Measurements from ENCODE around the gene GIGYF2.

The GIGYF2 gene

GRCh38 chr2:232852676-232853075 is 155.5 kb downstream of the GIGYF2 start (continued):
- TF ChIP-seq POU6F1 (CRISPR knock-in tag; IDR thresholded peaks at IDR 0.05; ENCODE audit: borderline replicate concordance, low read depth), result no peak

GRCh38 chr2:232854082-232854481 is 157.0 kb downstream of the GIGYF2 start:
- ATAC-seq, result no peak; the same call in 1 of the 3 replicates
- no peak for TF ChIP-seq POU6F1 (CRISPR knock-in tag; IDR thresholded peaks at IDR 0.05; ENCODE audit: borderline replicate concordance, low read depth)
- TF ChIP-seq TSHZ2 (CRISPR knock-in tag; IDR thresholded peaks at IDR 0.05), result no peak
- TF ChIP-seq ISL1 (CRISPR knock-in tag; IDR thresholded peaks at IDR 0.05), result no peak
- no peak for TF ChIP-seq TCF4 (CRISPR knock-in tag; IDR thresholded peaks at IDR 0.05; ENCODE audit: borderline replicate concordance)
- no peak for TF ChIP-seq OSR1 (CRISPR knock-in tag; IDR thresholded peaks at IDR 0.05)
- TF ChIP-seq CREB5 (CRISPR knock-in tag; IDR thresholded peaks at IDR 0.05; ENCODE audit: low read depth), result no peak

GRCh38 chr2:232857158-232857563 is 160.0 kb downstream of the GIGYF2 start:
- no peak for ATAC-seq
- TF ChIP-seq TSHZ2 (CRISPR knock-in tag; IDR thresholded peaks at IDR 0.05) (no peak), GLIS3 (CRISPR knock-in tag; IDR thresholded peaks at IDR 0.05) (no peak), ZNF70 (CRISPR knock-in tag; IDR thresholded peaks at IDR 0.05) (no peak), TOX (CRISPR knock-in tag; IDR thresholded peaks at IDR 0.05; ENCODE audit: borderline replicate concordance) (no peak), ZNF565 (CRISPR knock-in tag; conservative IDR thresholded peaks at IDR 0.05; ENCODE audit: low read depth) (no peak), ZFP30 (CRISPR knock-in tag; IDR thresholded peaks at IDR 0.05) (no peak), CSRNP3 (CRISPR knock-in tag; IDR thresholded peaks at IDR 0.05) (no peak), RARB (CRISPR knock-in tag; IDR thresholded peaks at IDR 0.05) (no peak), ZC3H10 (CRISPR knock-in tag; IDR thresholded peaks at IDR 0.05) (no peak), ISL1 (CRISPR knock-in tag; IDR thresholded peaks at IDR 0.05) (no peak), ESRRG (CRISPR knock-in tag; IDR thresholded peaks at IDR 0.05) (no peak), ZFP3 (CRISPR knock-in tag; IDR thresholded peaks at IDR 0.05) (no peak), PPARA (CRISPR knock-in tag; IDR thresholded peaks at IDR 0.05; ENCODE audit: borderline replicate concordance) (no peak), POU6F1 (CRISPR knock-in tag; IDR thresholded peaks at IDR 0.05; ENCODE audit: borderline replicate concordance, low read depth) (no peak), PATZ1 (CRISPR knock-in tag; IDR thresholded peaks at IDR 0.05; ENCODE audit: borderline replicate concordance) (no peak)

Measured in SK-N-SH treated with all-trans-retinoic acid at 6 μM for 48 hours (cell line).